Stimulated activated CD4-positive, alpha-beta T cell treated with anti-CD3 and anti-CD28 coated beads, Interleukin-12 subunit alpha, Interleukin-12 subunit beta, amount 100 ng/mL, for 48 hours (primary cell): ENCODE measurements around the gene GDPD3.

Source experiments
- DNase-seq, 3 donors: peaks; one replicate each; pipeline ENCODE4 v3.0.0-alpha.2; 2020; ENCODE audit warnings: low read depth in 2 of 3, low spot score in 1 of 3

The GDPD3 gene

DNA sequence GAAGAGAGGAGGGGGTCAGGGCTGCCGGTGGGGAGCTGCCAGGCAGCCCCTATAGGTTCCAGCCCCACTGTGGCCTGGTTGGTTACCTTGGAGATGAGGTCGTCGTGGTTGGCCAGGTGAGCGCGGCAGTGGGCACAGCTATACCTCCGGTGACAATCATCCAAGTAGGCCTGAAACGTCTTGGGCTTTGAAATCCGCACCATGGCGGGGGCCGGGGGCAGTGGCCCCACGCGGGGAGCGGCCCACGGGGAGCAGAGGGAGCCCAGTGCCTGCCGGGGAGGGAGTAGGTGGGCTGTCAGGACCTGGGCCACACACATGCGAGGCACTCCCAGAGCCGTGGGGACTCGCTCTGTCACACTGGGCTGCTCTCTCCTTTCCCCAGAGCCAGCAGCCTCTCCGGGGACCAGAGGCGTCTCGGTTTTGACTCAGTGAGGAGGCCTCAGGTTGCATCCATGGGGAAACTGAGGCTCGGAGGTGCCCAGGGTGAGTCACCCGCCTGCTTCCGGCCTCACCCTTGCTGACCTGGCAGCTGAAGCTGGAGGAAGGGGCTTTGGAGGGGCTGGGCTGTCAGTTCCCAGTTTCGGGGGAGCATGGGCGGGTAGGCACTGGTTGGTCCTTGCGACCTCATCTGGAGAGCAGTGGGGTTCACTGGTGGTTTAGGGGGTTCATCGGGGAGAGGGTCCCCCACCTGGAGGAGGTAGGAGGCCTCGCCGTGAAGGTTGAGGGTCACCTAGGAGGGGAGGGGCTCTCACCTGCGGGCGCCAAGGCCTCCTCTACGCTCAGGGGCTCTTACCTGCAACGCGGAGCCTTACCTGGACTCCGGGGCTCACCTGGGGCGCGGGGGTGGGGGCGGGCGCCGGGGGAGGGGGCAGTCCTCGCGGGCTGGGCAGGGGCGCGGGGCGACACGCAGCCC is 17.9 kb downstream of the GDPD3 start:
- no peak for DNase-seq

GRCh38 chr16:30094541-30095165 is 18.7 kb downstream of the GDPD3 start:
- DNase-seq = no peak

- DNase-seq = peak; percentile 66 to 76 (median 70)
Observed at GRCh38 chr16:30092373-30093010, 20.8 kb downstream of the GDPD3 start.

DNA sequence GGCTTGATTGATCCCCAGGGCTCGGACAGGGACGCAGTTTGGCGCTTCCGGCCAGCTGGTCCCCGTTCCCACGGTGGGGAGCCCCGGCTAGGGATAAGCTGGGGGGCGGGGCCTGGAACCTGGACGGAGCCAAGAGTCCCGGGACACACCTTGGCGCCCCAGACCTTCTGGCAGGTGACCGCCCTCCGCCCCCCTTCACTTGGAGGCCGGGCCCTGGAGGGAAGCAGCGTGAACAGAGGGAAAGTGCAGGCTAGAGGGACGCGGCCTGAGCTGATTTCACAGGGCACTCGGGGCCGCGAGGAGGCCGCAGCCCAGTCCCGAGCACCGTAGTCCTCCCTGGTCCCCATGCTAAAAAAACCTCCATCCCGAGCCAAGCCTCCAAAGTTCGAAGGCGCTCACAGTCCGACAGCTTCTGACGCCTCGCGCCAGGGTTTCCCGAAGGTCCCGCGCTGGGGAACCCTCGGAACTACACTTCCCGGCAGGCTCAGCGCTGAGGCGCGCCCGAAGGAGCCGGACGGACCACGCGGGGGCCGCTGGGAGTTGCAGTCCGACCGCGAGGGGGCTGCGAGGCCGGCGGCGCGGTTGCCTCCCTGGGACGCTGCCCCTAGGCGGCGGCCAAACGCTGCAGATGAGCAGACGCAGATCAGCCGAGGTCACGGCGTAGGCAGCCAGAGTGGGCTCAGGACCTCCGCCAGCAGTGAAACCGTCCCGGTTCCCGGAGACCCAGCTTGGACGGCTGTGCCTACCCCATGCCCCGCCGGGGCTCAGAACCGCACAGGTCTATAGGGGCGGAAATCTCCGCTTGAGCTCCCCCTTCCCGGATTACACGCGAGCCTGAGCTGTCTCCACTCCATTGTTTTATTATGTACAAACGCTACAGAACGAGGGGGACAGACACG is 21.6 kb downstream of the GDPD3 start, which contains the start of gene TBX6:
TSS of gene TBX6 (minus strand) at position 451 of the 899 bp plus-strand sequence. CDS start 731 bp downstream, outside the sequence.
- peak; percentile 88 to 94 (median 89) for DNase-seq

DNA sequence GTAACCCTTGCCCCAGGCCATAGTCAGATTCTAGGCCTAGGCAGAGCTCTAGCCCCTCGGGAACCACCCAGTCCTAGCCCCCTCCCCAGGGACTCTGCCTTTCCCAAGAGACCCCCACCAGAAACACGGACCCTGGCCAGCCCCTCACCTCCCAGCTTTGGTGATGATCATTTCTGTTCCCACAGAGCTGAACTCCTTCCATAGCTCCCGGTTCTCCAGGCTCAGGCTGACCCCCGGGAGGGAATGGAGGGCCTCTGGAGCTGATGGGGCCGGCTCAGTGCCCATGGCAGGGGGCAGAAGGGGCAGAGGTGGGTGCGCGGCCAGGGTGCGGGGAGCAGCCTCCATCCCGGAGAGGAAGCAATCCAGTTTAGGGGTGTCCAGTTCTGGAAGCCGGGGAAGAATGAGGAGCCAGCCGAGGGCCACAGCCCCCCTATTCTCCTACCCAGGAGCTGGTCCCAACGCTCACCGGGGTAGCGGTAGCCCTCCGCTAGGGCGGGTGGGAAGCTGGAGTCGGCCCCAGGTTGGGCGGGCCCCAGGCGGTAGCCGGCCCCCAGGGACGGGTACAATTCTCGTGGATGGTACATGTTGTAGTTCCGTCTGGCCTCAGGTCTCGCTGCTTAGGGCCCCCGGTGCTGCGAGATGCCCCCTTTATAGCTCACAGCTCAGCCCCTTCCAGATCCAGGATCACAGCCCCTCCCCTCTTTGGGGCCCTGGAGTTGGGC is 22.6 kb downstream of the GDPD3 start:
- DNase-seq = no peak

DNA sequence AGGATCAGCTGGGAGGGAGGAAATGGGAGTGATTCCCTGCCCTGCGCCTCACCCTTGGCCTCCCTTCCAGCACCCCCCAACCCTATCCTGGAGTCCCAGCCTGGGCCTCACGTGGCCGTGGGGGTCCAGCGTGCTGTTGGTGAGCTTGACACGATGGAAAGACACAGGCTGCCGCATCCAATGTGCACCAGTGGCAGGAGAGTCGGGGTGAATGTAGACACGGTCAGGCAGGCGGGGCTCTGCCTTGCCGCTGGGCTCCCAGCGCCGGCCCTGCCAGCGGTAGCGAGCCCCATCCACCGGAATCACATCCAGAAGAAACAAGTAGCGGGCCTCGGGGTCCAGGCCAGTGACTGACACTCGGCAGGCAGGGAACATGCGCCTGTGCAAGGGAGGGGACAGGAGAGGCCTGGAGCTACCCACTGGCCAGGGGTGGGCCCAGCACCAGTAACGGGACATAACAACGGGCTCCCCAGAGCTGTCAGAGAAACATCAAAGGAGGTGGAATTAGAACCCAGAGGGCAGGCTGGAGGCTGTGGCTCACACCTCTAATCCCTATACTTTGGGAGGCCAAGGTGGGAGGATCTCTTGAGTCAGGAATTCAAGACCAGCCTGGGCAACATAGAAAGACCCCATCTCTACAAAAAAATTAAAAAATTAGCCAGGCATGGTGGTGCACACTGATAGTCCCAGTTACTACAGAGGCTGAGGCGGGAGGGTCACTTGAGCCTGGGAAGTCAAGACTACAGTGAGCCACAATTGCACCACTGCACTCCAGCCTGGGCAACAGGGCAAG is 24.3 kb downstream of the GDPD3 start:
- DNase-seq = no peak

DNA sequence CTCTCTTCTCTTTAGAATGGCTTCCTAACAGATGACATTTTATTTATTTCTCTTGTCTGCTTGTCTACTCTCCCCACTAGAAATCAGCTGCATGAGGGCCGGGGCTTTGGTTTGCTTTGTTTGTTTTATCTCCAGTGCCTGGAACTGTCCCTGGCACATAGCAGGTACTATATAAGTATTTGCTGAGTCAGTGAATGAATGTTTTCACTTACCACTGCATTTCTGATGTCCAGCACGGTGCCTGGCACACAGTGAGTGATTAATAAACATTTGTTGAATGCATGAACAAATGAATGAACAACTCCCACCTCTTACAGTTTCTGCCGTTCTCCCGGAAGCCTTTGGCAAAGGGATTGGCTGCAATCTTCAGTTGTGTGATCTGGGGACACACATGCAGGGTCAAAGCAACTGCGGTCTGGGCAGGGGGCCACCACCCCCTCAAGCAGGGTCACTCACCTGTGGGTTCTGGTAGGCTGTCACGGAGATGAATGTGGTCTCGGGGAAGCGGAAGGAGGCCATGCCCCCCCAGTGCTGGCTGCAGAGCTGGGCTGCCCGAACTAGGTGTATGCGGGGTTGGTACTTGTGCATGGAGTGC is 25.0 kb downstream of the GDPD3 start:
- DNase-seq = no peak

DNA sequence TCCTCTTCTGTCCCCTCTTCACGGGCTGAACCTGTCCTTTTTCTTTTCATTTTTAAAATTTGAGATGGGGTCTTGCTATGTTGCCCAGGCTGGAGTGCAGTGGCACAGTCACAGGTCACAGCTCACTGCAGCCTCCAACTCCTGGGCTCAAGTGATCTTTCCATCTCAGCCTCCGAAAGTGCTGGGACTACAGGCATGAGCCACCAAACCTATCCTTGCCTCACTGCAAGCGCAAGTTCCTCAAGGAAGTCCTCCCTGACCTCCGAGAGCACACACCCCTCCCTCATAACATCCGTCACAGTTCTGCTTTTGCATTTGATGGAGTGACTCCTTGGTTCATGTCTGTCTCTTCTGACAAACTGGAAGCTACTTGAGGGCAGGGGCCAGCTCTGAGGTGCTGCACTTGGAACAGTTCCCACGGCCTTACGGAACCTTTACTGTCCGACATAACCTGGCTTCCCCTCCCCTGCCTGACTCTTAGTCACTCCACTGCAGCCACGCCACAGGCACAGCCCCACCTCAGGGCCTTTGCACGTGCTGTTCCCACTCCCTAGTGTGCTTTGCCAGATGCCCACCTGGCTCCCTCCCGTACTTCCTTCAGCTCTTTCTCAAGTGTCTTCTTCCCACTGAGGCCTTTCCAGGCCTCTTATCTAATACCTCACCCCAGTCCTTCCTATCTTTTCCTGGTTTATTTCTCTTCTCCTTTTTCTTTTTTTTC is 26.0 kb downstream of the GDPD3 start:
- DNase-seq = no peak

GRCh38 chr16:30086291-30087140 is 26.8 kb downstream of the GDPD3 start:
- no peak for DNase-seq

DNA sequence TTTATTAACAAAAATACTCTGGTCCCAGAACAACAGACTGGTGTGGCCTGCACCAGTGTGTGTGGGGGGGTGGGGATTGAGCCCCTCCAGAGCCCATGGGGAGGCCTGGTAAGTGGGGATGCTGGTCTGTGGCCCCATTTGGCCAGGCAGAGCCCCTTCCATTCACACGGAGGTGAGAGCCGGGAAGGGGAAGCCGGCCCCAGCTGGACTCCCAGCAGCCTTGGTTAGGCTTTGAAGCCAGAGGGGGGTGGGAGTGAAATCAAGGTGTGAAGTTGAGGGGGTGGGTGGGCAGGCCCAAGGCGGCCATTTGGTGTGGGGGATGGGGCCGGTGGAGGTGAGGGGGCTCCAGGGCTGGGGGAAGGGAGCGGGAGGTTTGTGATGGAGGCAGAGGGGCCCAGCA is 27.5 kb downstream of the GDPD3 start:
- DNase-seq = no peak

DNA sequence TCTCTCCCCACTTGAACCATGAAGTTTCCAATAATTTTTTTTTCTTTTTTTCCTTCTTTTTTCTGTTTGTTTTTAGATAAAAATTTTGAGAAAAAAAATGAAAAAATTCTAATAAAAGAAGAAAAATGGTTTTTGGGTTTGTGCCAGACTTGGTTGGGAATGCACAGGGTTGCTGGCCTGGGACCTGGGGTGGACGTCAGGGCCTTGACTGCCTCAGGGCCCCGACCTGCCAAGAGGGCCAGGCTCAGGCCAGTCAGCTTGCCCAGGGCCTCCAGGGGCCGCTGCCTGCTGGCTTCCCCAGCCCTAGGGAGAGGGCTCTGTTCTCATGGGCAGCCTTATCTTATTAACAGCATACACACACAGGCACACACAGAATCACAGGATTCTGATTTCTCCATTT is 28.1 kb downstream of the GDPD3 start:
- no peak for DNase-seq

DNA sequence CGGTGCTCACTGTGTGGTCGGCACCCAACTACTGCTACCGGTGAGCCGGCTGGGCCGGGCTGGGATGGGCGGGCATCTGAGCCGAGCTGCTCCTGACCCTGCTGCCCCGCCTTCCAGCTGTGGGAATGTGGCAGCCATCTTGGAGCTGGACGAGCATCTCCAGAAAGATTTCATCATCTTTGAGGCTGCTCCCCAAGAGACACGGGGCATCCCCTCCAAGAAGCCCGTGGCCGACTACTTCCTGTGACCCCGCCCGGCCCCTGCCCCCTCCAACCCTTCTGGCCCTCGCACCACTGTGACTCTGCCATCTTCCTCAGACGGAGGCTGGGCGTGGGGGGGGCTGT is 28.5 kb downstream of the GDPD3 start:
- DNase-seq = no peak

DNA sequence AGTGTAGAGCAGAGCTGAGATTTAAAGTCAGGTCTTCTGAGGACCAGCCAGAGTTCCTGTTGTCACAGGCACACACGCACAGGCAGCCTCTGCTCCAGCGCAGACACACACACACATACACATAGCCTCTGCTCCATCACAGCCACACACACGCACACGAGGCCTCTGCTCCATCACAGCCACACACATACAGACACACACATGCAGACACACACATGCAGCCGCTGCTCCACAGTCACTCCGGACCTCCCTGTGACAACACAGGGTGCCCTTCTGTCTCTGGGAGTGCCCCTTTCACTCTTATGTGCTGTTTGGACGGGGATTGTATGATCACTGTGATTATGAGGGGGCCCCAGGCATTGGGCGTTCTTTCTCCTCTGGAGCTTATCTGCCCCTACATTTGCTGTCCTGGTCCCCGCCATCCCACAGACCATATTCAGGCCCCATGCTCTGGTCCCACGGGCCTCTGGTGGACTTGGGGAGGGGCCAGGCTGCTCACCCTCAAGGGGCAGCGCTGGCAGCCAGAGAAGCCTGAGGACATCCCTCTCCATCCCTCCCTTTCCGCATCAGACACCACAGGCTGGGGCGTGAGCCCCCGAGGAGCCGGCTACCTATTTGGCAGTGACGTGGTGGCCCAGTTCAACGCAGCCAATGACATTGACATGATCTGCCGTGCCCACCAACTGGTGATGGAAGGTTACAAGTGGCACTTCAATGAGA is 29.1 kb downstream of the GDPD3 start:
- no peak for DNase-seq

DNA sequence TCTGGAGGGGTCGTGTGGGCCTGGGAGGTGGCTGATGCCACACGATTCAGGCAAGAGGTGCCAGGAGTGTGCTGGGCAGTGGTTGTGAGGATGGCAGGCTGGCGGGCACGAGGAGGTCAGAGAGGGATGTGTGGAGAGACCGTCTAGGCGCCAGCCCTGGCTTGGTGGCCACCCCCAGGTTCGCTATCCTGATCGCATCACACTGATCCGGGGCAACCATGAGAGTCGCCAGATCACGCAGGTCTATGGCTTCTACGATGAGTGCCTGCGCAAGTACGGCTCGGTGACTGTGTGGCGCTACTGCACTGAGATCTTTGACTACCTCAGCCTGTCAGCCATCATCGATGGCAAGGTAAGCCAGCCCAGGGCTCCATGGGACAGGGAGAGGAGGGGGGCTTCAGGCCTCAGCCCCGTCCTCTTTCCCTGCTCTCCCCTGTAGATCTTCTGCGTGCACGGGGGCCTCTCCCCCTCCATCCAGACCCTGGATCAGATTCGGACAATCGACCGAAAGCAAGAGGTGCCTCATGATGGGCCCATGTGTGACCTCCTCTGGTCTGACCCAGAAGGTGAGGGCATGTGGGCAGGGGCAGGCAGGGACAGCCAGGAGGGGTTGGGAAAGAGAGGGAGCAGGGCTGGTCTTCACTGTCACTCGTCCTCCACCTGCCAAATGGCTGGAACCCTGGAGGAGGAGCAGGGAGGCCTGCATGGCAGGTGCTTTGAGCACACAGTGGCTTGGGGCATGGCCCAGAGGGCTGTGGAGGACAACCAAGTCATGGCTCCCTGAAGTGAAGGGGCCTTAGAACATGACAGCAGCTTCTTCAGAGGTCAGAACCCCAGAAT is 29.9 kb downstream of the GDPD3 start:
- DNase-seq = no peak

DNA sequence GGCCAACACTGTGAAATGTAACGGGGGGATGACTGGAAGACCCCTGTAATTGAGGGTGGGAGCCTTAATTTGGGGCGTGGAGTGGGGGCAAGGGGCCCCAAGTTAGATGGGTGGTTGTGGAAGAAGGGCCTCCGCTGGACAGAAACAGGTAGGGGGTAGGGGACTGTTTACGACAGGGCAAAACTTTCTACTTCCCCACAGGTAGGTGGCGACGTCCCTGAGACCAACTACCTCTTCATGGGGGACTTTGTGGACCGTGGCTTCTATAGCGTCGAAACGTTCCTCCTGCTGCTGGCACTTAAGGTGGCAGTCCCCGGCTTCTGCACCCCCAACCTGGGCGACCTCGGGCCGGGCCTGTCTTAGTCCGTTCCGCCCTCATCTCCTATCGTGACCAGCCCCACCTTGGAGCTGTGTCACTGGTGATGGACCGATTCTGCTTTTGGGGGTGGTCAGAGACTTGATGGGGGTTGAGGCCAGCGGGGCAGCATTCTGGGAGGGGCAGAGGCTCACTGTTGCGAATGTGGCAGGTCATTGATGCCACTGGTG is 30.7 kb downstream of the GDPD3 start:
- no peak for DNase-seq

GRCh38 chr16:30079480-30079879 is 33.9 kb downstream of the GDPD3 start:
- no peak for DNase-seq
